DMS153 treated with DMSO at 0.1 percent for 48 hours (cell line): ENCODE results near the gene TTLL1.
A peak's percentile ranks its signal among the peaks of the same experiment; 100 is the strongest.
"Not testable (repeated sequence)": the region's sequence is repeated elsewhere in the genome, so short reads cannot be mapped to it uniquely, and the experiment has no call there.

Experiments
- DNase-seq: peaks from one replicate; lab custom pipeline; 2025; ENCODE audit not compliant: unreplicated experiment; lab: John Stamatoyannopoulos, UW

Gene TTLL1

DNA sequence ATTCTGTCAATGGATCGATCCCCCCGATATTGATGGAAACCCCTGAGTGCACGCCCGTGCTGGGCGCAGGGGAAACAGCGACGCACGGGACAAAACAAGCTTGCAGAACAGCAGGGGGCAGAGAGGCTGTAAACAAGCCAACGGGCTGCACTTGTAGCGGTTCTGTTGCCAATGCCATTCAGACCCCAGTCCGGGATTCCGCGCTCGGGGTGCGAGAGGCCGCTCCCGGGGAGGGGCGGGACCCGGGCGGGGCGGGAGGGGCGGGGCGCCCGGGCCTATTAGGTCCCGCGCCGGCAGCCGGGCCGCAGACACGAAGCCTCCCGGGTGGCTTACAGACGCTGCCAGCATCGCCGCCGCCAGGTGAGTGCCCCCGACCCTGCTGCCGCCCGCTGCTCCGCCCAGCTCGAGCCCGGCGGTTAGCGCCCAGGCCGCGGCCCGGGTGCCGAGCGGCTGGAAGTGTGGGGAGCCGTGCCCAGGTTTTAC is 21.3 kb upstream of the TTLL1 start, which contains the start of gene BIK:
Gene BIK (plus strand): TSS at position 307 of the 483 bp plus-strand sequence. CDS start 13,273 bp downstream, outside the sequence.
- DNase-seq, result peak; percentile 59

GRCh38 chr22:43109921-43110443 is 20.8 kb upstream of the TTLL1 start:
- DNase-seq, result no peak

DNA sequence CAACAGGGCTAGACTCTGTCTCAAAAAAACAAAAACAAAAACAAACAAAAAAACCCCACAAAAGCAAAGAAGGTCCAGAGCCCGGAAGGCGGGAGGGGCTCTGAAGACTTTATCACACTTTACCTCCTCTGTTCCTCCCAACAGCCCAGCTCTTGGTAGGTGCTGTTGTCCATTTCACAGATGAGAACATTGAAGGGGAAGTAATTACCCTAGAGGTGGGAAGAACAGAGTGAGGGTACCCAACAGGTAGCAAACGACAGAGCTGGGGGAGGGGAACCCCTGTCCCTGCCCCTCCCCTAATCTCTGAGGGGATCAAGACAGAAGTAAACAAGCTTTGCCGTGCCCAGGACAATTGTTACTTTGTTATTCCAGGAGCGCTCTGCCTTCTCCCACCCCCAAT is 20.3 kb upstream of the TTLL1 start:
- DNase-seq, result no peak

- no peak for DNase-seq
These were observed 17.1 kb upstream of the TTLL1 start for GRCh38 chr22:43106302-43106701.

GRCh38 chr22:43104950-43105349 is 15.8 kb upstream of the TTLL1 start:
- DNase-seq, result not testable (repeated sequence)

- not testable (repeated sequence) for DNase-seq
These were observed 14.9 kb upstream of the TTLL1 start for GRCh38 chr22:43104056-43104625.

- no peak for DNase-seq
These were observed 12.1 kb upstream of the TTLL1 start for GRCh38 chr22:43101306-43101705.

DNA sequence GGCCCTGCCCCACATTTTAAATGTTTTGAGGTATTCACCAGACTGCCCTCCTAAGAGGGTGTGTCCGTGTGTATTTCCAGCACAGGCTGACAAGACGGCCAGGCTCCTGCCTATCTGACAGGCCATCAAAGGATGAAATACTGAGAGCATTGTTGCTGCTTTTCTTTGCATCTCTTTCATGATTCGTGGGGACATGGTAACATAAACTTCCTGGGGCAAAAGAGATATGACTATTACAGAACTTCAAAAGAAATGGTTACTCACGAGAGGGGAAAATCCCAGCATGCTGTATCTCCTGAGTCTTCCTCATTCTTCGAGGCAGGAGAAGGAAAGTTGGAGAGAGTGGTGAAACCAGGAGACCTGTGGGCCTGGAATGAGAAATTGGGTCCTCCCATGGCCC is 11.0 kb upstream of the TTLL1 start:
- DNase-seq, result no peak

DNA sequence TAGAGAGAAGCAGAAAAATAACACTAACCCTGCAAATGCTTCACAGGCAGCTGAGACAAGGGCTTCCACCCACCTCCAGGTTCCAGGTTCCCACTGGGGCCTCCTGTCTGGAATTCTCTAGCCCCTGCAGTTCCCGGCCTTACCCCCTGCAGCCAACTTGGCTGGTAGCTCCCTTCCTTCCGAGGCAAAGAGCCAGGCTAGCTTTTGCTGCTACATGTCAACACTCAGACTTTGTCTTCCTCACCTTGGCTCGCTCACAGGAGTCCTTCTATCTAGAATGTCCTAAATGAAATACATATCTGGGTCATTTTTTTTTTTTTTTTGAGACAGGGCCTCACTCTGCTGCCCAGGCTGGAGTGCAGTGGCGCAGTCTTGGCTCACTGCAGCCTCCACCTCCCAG is 9.9 kb upstream of the TTLL1 start:
- DNase-seq, result no peak

DNA sequence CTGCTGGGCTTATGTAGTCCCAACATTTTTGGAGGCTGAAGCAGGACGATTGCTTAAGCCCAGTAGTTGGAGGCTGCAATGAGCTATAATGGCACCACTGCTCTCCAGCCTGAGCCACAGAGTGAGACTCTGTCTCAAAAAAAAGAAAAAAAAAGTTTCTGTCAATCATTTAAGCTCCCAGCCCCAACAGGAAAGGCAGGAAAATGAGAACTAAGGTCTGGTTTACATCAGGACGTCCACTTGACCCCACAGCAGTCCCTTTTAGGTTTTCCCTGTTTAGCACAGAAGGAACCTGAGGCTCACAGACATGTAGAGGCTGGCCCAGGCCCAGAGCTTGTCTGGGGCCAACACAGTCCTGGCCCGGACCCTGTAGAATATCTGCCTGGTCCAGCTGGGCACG is 9.2 kb upstream of the TTLL1 start:
- no peak for DNase-seq

GRCh38 chr22:43096420-43096819 is 7.2 kb upstream of the TTLL1 start:
- no peak for DNase-seq

DNA sequence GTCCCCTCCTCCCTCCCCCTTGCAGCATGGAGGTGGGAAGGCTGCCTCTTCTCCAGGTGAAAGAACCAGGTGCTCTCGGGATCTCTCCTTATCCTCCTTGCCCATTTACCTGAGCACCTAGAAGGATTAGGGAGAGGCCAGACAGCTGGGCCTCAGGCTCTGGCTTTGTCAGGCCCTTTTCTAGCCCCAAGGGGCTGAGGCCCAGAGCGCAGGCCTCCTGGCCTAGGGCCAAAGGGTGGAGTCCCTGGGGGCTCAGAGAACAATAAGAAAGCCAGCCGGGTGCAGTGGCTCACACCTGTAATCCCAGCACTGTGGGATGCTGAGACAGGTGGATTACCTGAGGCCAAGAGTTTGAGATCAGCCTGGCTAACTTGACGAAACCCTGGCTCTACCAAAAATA is 5.4 kb upstream of the TTLL1 start:
- no peak for DNase-seq

DNA sequence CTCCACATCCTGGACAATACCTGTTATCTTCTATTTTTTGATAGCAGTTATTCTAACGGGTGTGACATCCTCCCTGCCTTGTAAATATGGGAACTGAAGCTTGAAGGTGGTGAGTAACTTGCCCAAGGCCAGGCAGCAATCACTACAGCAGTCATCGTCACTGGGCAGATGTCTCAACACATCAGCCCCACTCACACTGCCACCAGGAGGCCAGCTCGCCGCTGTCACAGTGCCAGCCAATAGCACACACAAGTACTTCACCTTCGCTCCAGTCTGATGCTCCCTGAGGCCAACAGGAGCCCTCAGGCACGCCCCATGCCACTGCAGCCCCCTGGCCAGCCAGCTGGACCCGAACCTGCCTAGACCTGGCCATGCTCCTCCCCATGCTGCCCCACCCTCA is 4.9 kb upstream of the TTLL1 start:
- no peak for DNase-seq

- DNase-seq, result no peak
These were observed 2.9 kb upstream of the TTLL1 start for GRCh38 chr22:43092085-43092484.

- DNase-seq, result peak; percentile 51
These were observed 1.1 kb upstream of the TTLL1 start for GRCh38 chr22:43090130-43090789.

DNA sequence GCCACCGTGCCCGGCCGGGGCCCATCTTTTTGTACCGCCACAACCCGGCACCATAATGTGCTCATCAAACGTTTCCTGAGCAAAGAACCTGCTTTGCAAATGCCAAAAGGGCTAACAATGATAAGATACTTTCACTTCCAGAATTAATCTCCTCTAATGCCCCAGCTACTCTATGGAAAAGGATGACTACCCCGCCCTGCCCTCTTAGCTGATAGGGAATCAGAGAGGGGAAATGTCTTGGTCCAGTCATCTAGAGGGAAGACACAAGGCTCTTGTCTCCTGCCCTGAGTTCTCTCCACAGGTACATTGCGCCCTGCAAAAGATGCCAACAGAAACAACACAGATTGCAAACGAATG is 586 bp downstream of the TTLL1 start:
- DNase-seq, result no peak

DNA sequence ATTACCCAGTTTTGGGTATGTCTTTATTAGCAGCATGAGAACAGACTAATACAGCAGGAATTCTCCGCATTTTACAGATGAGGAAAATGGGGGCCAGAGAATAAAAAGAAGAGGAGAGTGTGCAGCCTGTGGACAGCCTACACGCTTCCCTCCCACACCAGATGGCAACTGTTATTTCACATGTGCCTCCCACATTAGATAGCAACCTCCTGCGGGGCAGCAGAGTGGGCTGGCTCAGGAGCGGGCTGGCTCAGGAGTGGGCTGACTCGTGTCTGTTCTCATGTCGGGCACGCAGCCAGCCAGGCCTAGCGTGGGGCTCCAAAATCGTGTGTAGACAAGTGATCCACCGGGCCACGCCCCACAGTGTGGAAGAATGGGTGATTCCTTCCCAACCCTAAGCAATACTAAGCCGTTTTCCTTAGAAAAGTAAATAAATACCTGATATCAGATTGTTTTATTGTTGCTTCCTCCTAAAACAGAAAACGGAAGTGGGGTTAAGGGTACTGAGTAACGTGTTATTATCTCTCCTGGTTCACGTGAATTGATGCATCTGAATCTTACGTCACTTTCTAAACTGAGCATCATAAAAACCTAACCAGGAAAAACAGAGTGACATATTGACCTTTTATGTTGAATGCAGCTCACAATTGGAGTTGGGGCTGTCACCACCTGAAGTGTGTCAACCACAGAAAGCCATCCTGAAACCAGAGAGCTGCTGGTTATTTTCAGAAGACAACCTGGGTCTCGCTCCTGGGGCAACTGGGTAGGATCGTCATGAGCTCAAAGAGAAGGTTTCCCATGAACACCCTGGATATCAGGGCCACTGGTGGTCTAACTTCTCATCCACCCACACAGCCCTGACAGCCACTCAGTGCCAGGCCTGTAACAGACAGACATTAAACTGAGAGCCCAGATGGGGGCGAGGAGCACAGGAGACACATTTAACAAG is 3.3 kb downstream of the TTLL1 start:
- DNase-seq, result no peak

- DNase-seq, result no peak
These were observed 7.2 kb downstream of the TTLL1 start for GRCh38 chr22:43081968-43082367.

DNA sequence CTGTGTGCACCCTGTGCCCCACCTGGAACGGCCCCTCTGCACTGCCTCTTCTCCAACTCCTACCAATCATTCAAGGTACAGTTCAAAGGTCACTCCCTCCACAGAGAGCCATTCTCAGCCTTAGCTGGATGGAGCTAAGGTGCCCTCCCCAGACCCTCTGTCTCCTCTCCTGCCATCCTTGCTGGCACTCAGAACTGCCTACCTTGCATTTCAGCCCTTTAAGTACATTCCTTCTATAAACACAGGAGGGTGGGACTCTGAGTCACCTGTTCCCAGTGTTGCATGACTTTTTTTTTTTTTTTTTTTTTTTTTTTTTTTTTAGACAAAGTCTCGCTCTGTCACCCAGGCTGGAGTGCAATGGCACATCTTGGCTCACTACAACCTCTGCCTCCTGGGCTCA is 8.6 kb downstream of the TTLL1 start:
- no peak for DNase-seq

GRCh38 chr22:43079742-43080141 is 9.4 kb downstream of the TTLL1 start:
- no peak for DNase-seq

DNA sequence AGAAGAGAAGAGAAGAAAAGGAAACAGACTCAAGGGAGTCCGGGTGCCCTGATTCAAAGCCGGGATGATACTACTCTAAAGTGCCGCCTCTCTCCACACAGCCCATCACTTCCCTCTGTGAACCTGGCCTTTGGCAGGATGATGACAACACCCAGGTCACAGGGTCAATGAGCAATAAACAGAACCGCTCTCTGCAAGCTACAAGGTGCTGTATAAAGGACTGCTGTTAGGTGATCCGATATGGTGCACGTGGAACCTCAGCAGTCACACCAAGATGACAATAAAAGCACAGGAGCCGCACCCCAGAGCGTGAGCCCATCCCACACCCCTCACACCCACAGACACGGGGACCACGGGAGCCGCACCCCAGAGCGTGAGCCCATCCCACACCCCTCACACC is 10.7 kb downstream of the TTLL1 start:
- DNase-seq, result no peak
